GM19324 (cell line): Measurements from ENCODE around the gene CNOT2.
A peak's percentile ranks its signal among the peaks of the same experiment; 100 is the strongest.

Experiments
- ATAC-seq: cut with Tn5 transposase; IDR thresholded peaks from one replicate; pipeline ENCODE4 v1.9.1; 2021; ENCODE audit warnings: mild to moderate bottlenecking, moderate library complexity; ENCODE audit not compliant: unreplicated experiment, low FRiP score

CNOT2 gene

DNA sequence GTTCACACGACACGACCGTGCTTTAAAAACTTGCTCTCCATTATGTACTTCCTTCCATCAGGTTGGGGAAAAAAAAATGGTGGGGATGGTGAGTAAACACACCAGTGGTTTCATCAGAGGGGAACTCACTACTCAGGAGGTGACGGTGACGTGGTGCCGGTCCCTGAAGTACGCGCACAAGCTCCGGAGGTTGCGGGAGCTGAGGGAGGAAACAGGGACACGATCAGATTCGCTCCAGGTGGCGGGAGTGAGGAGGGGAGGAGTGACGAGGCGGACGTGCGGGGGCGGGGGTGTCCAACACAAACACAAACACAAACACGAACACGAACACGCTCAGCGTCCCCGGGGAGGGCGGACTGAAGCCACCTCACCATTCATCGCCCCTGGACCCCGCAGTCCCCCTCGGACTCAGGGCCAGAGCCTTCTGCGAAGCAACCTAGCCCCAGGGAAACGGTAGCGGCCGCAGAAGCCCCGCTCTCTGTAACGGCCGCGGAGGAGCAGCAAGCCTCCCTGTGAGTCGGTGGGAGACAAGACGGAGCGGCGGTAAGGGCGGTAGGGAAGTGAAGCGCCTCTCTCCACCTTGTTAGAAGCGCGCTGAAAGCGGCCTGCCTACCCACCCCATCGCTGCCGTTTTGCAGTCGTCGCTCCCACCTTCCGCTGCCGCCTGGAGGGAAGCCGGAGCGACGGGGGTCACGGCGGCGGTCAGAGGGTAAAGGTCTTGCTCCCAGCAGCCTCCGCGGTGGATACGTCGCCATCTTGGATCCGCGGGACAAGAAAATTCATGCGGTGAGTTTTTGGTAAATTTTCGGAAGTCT, at the start of gene CNOT2:
Gene CNOT2 (plus strand): TSS at position 739 of the 815 bp plus-strand sequence. CDS start 34,794 bp downstream, outside the sequence.
- peak; percentile 84 for ATAC-seq

DNA sequence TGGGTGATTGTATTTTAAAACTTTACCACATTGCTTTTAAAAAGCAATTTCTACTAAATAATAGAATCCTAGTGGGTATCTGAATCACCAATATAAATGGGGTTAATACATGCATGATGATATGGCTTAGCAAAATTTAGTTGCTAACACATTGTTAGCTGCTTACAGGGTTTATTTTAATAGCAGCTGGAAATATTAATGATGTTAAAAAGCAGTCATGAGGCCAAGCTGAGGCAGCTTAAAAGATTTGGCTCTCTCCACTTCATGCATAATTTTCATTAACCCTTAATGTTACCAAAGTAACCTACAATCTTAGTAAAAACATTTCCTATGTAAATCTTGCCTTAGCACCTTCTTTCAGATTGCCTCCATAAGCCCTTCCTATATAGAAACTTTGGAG, 49.2 kb upstream of the CNOT2 start:
- no peak for ATAC-seq

- no peak for ATAC-seq
Observed at GRCh38 chr12:70196811-70197281, 46.4 kb upstream of the CNOT2 start.

DNA sequence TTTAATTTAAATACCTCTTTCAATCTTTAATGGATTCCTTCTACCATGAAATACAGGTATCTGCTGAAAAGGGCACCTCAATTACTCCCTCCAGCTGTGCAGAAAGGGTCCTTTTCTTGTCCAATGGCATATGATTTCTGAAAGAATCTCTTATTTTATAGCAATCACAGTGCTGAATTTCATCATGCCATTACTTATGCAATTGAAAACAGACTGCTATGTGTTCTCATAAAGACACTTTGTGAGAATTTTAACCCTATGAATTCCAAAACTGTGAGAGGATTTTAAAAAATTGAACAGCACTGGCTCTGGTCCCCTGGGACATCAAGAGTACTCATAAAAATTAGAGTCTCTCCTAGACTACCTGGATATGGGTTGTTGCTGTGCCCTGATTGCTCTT, 45.9 kb upstream of the CNOT2 start:
- no peak for ATAC-seq

DNA sequence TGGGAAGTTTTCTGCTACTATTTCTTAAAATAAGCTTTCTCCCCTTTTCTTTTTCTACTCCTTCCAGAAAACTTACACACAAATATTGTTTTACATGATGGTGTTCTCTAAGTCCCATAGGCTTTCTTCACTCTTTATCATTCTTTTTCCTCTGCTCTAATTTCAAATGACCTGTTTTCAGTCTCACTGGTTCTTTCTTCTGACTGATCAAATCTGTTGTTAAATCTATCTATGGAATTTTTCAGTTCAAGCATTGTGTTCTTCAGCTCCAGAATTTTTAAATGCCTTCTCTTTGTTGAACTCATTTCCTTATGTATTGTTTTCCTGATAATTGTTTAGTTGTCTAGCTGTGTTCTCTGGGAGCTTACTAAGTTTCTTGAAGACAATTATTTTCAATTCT, 29.5 kb upstream of the CNOT2 start:
- no peak for ATAC-seq

DNA sequence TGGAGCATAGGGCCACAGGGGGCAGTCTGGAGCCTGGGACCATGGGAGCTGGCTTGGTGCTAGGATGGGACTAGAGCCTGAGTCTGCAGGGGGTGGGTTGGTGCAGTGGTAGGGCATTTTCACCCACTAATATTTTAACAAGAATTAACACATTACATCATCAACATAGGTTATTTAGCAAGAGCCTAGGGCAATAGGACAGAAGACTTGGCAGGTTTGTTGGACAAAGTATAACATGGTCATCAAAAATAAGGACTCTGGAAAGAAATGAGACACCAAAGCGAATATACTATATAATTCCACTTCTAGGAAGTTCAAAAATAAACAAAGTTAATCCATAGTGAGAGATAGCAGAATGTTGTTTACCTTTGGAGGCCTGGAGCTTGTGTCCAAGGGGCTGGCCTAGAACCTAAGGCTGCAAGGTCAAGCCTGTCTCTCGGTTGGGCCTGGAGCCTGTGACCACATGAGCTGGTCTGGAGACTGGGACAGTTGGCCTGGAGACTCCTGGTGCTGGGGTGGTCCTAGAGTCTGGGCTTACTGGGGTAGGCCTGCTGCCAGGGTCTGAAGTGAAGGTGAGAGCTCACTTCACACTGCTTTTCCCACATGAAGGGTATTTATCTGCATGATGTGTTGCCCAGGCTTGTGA, 28.1 kb upstream of the CNOT2 start:
- ATAC-seq, result no peak

DNA sequence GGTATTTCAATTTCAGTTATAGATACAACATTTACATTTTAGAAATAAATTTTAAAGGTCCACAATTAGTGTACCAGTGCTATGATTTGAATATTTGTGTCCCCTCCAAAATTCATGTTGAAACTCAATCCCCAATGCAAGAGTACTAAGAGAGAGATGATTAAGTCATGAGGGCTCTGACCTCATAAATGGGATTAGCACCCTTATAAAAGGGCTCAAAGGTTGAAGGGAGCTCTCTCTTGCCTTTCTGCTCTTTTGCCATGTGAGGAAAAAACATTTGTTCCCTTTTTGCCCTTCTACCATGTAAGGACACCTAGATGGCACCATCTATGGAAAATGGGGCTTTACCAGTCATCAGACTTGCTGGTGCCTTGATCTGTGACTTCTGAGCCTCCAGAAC, 25.8 kb upstream of the CNOT2 start:
- ATAC-seq, result no peak

- ATAC-seq, result no peak
Observed at GRCh38 chr12:70221626-70222025, 21.6 kb upstream of the CNOT2 start.

GRCh38 chr12:70227911-70228310, 15.3 kb upstream of the CNOT2 start:
- ATAC-seq, result no peak

- ATAC-seq, result no peak
Observed at GRCh38 chr12:70230934-70231606, 12.2 kb upstream of the CNOT2 start.

- no peak for ATAC-seq
Observed at GRCh38 chr12:70236990-70237389, 6.2 kb upstream of the CNOT2 start.

DNA sequence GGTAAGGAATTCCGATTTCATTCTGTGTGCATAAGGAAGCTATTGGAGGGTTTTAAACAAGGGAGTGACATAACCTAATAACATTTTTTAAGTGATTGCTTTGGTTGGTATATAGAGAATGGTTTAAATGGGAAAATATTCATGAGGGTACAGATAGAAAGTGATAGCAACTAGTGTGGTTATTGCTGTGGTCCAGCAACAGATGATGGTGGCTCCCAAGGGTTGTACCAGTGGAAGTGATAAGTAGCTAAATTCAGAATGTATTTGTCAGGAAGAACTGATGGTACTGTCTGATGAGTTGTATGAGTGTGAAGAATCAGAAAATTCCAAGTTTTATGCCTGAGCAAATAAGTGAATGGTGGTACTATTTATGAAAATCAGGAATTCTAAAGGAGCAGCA, 2.6 kb upstream of the CNOT2 start:
- ATAC-seq, result no peak

DNA sequence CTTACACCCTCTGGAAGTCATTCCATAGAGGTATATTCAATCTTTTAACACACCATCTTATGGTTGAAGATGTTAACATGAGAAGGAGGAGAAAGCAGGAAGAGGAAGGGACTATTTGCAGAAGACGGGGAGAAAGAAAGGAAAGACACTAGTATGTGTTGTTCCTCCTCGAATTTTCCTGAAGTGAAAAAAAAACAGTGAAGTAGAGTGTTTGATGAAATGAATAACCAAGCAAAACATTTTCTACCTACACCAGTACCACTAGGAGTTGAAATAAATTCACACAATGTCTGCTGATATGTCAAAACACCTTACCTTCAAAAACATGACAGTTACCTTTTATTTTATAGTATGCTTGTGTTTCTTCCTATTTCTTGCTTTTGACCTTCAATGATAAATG, 1.4 kb upstream of the CNOT2 start:
- ATAC-seq, result no peak

DNA sequence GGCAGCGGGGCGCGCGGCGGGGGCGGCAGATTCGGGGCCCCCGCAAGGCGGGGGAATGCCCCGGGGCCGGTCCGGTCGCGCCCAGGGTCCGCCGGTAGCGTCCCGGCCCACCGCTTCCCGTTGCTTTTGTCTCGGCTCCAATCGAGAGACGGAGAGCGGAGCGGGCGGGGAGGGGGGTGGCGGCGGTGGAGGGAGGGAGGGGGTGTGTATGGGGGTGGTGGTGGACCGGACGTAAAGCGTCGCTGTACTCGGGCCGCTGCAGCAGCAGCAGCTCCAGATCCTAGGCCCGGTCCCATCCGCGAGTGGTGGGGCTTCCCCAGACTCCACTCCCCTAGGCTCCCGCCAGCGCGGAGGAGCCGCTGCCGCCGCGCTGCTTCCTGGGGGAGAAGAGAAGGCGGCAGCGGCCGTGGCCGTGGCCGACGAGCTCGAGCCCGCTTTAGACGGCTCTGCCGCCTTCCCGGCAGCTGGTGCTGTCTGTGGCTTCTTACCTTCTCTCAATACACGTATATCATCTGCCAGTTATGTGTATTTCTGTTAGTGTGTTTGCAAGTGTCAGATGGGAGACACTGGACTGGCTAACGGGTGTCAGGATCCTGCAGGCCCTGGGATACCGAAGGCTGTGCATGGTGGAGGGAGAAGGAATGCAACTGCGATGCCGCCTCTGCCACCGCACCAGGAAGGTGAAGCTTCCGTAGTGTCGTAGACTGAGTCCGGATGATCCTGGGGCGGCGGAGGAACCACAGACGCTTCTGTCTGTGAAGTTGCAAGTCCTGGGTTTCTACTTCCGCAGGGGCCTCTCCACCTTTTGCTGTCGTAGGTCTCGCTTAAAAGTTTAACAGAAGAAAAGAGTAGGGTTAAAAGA, 508 bp downstream of the CNOT2 start:
- ATAC-seq, result peak; percentile 60

DNA sequence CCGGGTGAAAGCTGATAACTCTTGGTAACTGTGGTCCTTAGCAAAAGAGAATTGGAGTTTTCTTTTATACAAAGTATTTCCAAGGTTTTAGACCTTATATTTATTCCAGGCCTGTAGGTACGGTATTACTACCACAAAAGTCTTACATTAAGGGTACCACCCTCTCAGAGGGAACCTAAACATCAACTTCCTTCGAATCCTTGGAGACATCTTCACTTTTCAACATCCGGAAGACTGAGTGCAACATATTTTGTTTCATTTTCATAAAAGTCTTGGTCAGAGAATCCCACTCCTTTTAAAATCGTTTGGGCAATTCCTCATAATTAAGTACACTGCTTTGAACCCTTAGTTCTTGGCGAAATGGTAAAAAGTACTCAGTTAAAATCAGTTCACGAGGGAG, 1.2 kb downstream of the CNOT2 start:
- no peak for ATAC-seq

- ATAC-seq, result no peak
Observed at GRCh38 chr12:70245458-70245857, 2.2 kb downstream of the CNOT2 start.

DNA sequence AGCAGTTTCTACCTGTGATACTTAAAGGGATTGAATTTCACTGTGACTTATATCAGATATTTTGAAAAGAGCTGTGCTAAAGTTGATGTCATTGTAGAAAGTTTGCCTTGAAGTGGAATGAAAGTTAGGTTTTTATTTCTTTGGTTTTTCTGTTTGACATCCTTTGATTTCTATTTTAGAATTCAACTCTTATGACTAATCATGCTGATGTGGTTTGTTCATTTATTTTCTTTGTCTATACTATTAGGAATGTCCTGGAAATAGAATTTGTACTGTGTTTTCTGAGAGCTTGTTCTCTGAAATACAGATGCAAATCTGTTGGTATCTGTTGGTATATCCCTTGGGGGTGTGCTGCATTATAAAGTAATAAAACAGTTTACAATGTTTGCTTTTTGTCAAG, 3.3 kb downstream of the CNOT2 start:
- ATAC-seq, result no peak

DNA sequence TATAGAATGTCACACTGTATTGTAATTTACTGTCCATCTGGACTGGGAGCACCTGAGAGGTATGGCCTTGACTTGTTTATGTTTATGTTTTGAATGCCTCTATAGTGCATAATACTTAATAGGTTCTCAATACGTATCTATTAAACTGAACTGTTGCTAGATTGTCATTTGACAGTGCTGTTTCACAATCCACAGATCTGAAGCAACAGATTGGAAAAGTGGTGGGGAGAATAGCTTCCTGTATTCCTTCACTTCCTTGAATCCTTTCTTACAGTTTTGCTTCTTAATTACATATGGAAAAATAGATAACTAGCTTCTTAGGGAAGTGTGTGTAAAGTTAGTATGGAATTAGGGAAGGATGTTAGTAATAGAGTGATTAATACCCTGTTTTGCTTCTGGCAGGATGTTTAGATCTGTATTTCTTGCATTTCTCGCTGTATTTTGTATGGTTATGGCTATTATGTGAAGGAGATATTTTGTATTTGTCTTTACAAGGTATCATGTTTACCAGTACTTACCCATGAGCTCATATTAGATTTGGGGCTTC, 4.5 kb downstream of the CNOT2 start:
- no peak for ATAC-seq

DNA sequence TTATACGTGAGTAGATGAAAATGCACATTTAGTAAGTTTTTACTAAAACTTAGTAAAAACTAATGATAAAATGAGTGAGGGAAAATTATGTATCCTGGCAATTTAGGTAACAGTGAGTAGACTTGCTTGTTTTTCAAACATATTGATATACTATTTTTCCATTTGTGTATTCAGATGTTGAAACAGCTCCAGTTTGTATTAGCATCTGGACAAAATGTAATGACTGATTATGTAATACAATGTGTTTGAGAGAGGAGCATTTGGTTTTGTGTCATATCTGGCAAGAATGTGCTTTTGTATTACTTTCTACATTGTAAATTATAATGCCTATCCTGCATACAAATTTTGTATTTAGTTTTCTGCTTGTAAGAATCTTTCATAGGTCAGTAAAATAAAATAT, 5.6 kb downstream of the CNOT2 start:
- ATAC-seq, result no peak

DNA sequence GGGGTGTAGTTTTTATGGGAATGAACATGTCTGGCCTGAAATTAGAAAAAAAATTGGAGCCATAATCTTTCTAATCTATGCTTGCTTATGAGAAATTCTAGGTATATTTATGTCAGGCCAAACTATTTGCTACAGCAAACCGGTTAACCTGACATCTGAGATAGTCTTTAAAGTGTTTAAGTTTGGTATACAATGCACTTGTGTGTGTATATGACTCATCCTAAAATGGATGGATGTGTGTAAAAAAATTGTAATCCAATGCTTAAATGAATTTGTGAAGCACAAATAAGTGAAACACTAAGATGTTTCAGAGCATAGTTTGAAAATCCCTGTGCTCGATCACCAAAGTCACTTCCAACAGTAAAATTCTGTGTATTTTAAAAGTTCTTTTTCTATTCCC, 6.7 kb downstream of the CNOT2 start:
- ATAC-seq, result no peak
